IMR-90 (cell line): ENCODE data around the gene CRBN. TPM values are rescaled to one million over a fixed set of nuclear protein-coding genes. Genes with fewer than 3 reads are reported as not detected.
A peak's percentile ranks its signal among the peaks of the same experiment; 100 is the strongest.

Source experiments
- ATAC-seq: fragments of 200-7000 bp; cut with Tn5 transposase; 2 replicates; pipeline ENCODE4 v1.9.1; 2020; ENCODE audit warnings: low read depth, mild to moderate bottlenecking, moderate library complexity
- BruUV-seq: library from RNA; stranded (reverse); fragments of 400-500 nt; replicated peaks from 2 replicates; lab custom pipeline; 2021; lab: Mats Ljungman, UMichigan
- CTCF ChIA-PET: fragments of 300-600 bp; formaldehyde crosslinking; extraction: SDS; loops from one replicate; lab custom pipeline; 2021; ENCODE audit warnings: antibody characterized with exemption; lab: Yijun Ruan, JAX
- POLR2A ChIA-PET: fragments of 300-600 bp; sonication (Branson Sonifier 250); formaldehyde crosslinking; loops from one replicate; lab custom pipeline; 2022; ENCODE audit warnings: antibody characterized with exemption; ENCODE audit not compliant: unreplicated experiment; lab: Charles Lee
- DNase-seq: peaks from one replicate; pipeline ENCODE4 v3.0.0; 2013
- H2AFZ ChIP-seq: replicated peaks from 2 replicates; pipeline ENCODE3; 2013; ENCODE audit warnings: low read length, mild to moderate bottlenecking; ENCODE audit not compliant: poor library complexity
- H2AK5ac ChIP-seq: 2 replicates; pipeline ENCODE4 v1.6.1; 2013; ENCODE audit warnings: low read depth, low read length, inconsistent platforms
- H2AK9ac ChIP-seq: replicated peaks from 2 replicates; pipeline ENCODE3; 2013; ENCODE audit warnings: mild to moderate bottlenecking, low read depth, low read length, moderate library complexity; ENCODE audit not compliant: poor library complexity
- H2BK120ac ChIP-seq: 2 replicates; pipeline ENCODE4 v1.6.1; 2013; ENCODE audit warnings: low read depth, low read length, inconsistent platforms
- H2BK15ac ChIP-seq: 3 replicates; pipeline ENCODE4 v1.6.1; 2013; ENCODE audit warnings: low read depth, low read length, inconsistent platforms
- H2BK20ac ChIP-seq: 2 replicates; pipeline ENCODE4 v1.6.1; 2013; ENCODE audit warnings: low read depth, mild to moderate bottlenecking, inconsistent platforms, low read length, moderate library complexity
- H2BK5ac ChIP-seq: 2 replicates; pipeline ENCODE4 v1.6.1; 2013; ENCODE audit warnings: mild to moderate bottlenecking, low read depth, low read length, inconsistent platforms; ENCODE audit not compliant: poor library complexity, severe bottlenecking
- H3K14ac ChIP-seq: replicated peaks from 2 replicates; pipeline ENCODE4 v1.6.1; 2013; ENCODE audit warnings: low read depth, low read length, inconsistent platforms
- H3K18ac ChIP-seq: 2 replicates; pipeline ENCODE4 v1.6.1; 2013; ENCODE audit warnings: low read depth, low read length, control low read depth
- H3K23ac ChIP-seq: 2 replicates; pipeline ENCODE4 v1.6.1; 2013; ENCODE audit warnings: low read depth, low read length, inconsistent platforms
- H3K27ac ChIP-seq: 2 replicates; pipeline ENCODE4 v1.5.1; 2013; ENCODE audit warnings: mild to moderate bottlenecking, control low read depth, low read length; ENCODE audit not compliant: insufficient read depth
- H3K27me3 ChIP-seq: 2 replicates; pipeline ENCODE4 v1.6.1; 2013; ENCODE audit warnings: low read length; ENCODE audit not compliant: control insufficient read depth, insufficient read depth
- H3K36me3 ChIP-seq: 2 replicates; pipeline ENCODE4 v1.6.1; 2013; ENCODE audit warnings: low read length, mixed read lengths; ENCODE audit not compliant: control insufficient read depth, insufficient read depth
- H3K4ac ChIP-seq: 2 replicates; pipeline ENCODE4 v1.6.1; 2013; ENCODE audit warnings: low read depth, low read length, inconsistent platforms
- H3K4me1 ChIP-seq: 2 replicates; pipeline ENCODE4 v1.6.1; 2013; ENCODE audit warnings: low read length, mixed read lengths; ENCODE audit not compliant: control insufficient read depth, insufficient read depth
- H3K4me2 ChIP-seq: 2 replicates; pipeline ENCODE4 v1.6.1; 2013; ENCODE audit warnings: low read depth, mild to moderate bottlenecking, control low read depth, low read length, moderate library complexity
- H3K4me3 ChIP-seq: 2 replicates; pipeline ENCODE4 v1.5.1; 2013; ENCODE audit warnings: low read depth, mild to moderate bottlenecking, control low read depth, low read length, moderate library complexity; ENCODE audit not compliant: insufficient read depth
- H3K56ac ChIP-seq: 2 replicates; pipeline ENCODE4 v1.6.1; 2013; ENCODE audit warnings: low read length, inconsistent platforms; ENCODE audit not compliant: insufficient read depth; ENCODE audit errors: extremely low read depth
- H3K79me1 ChIP-seq, 2 experiments: 2 replicates each; pipeline ENCODE4 v1.6.1; 2013; ENCODE audit warnings: low read length in 2 of 2, inconsistent platforms in 1 of 2, low read depth in 1 of 2
- H3K9ac ChIP-seq: 2 replicates; pipeline ENCODE4 v1.6.1; 2013; ENCODE audit warnings: low read depth, low read length, control low read depth
- H3K9me1 ChIP-seq: 2 replicates; pipeline ENCODE4 v1.6.1; 2013; ENCODE audit warnings: low read length, inconsistent platforms; ENCODE audit not compliant: insufficient read depth
- H3K9me3 ChIP-seq: 2 replicates; pipeline ENCODE4 v1.6.1; 2013; ENCODE audit warnings: low read length; ENCODE audit not compliant: control insufficient read depth, insufficient read depth
- H4K20me1 ChIP-seq: 2 replicates; pipeline ENCODE4 v1.6.1; 2013; ENCODE audit warnings: low read length, inconsistent platforms; ENCODE audit not compliant: insufficient read depth
- H4K5ac ChIP-seq: 2 replicates; pipeline ENCODE4 v1.6.1; 2013; ENCODE audit warnings: mild to moderate bottlenecking, low read depth, low read length, control low read depth
- H4K8ac ChIP-seq, 2 experiments: 2 replicates each; pipeline ENCODE4 v1.6.1; 2013; ENCODE audit warnings: low read depth in 2 of 2, low read length in 2 of 2, control low read depth in 1 of 2, inconsistent platforms in 1 of 2
- H4K91ac ChIP-seq: 2 replicates; pipeline ENCODE4 v1.6.1; 2013; ENCODE audit warnings: low read depth, low read length, inconsistent platforms; ENCODE audit not compliant: insufficient read depth
- MXI1 ChIP-seq: IDR thresholded peaks from 2 replicates; pipeline ENCODE4 v1.6.1; 2012; ENCODE audit warnings: low read depth, mild to moderate bottlenecking, low read length, moderate library complexity, borderline replicate concordance
- RAD21 ChIP-seq: IDR thresholded peaks from 2 replicates; pipeline ENCODE4 v1.6.1; 2012; ENCODE audit warnings: low read length, improper control_type of control experiment
- RCOR1 ChIP-seq: IDR thresholded peaks from 2 replicates; pipeline ENCODE4 v1.6.1; 2012; ENCODE audit warnings: mild to moderate bottlenecking, low read length, improper control_type of control experiment; ENCODE audit not compliant: insufficient replicate concordance
- WGBS, 2 experiments: methylation state at CpG; one replicate each; pipeline versions ENCODE4 v1.1.5 to v1.1.7; 2013; ENCODE audit warnings: missing lambda C conversion rate in 2 of 2; ENCODE audit not compliant: insufficient read length in 1 of 2; ENCODE audit errors: extremely low coverage in 2 of 2; 5-methylcytosine and 5-hydroxymethylcytosine counted together
- dilution Hi-C: fragments of 300-500 bp; cut with HindIII; formaldehyde crosslinking; loops from one replicate; pipeline ENCODE4 v1.14.3; 2018; ENCODE audit warnings: low sequenced_read_pairs; ENCODE audit not compliant: unreplicated experiment
- in situ Hi-C: fragments of 300-500 bp; cut with MboI; formaldehyde crosslinking; loops from 3 replicates; pipeline ENCODE4 v1.14.3; 2019; ENCODE audit warnings: low sequenced_read_pairs, inconsistent platforms, mixed read lengths
- intact Hi-C: fragments of 100-400 bp; cut with micrococcal nuclease; formaldehyde crosslinking; loops from 2 replicates; pipeline ENCODE4 v1.10.0; 2022
- polyA plus RNA-seq, 3 experiments: library from polyadenylated mRNA; depleted of rRNA; stranded (reverse); fragments of >200 nt; gene quantifications; 2 replicates each; pipeline ENCODE4 v1.2.3, GENCODE V29; 2012; ENCODE audit warnings: low replicate concordance in 1 of 3
- total RNA-seq: library from RNA; depleted of rRNA; stranded (reverse); fragments of >200 nt; gene quantifications from 2 replicates; pipeline ENCODE4 v1.2.3, GENCODE V29; 2012
- TF ChIP-seq, protein P1 (sequence below): fragments of 150-350 bp; IDR thresholded peaks from 2 replicates; pipeline ENCODE4 v1.6.1; 2016; ENCODE audit warnings: low read depth, mild to moderate bottlenecking, low read length, moderate library complexity, borderline replicate concordance

The CRBN gene
- total and polyA plus RNA-seq, 2 of the 4 experiments (the other 2 are of a cell fraction), result 21.8 to 33.9 TPM

GRCh38 chr3:3189102-3189727, 9.7 kb upstream of the CRBN start:
- Histone ChIP-seq H3K9ac (no peak overlapping the region), H3K79me1 (no peaks in the 10 kb centered on the region), H2BK5ac (no peak overlapping the region), H3K18ac (no peak overlapping the region), H3K4ac (no peak overlapping the region), H3K9me1 (no peaks in the 10 kb centered on the region), H3K23ac (no peak overlapping the region), H4K20me1 (no peaks in the 10 kb centered on the region), H4K91ac (no peak overlapping the region), H3K56ac (no peak overlapping the region), H2BK20ac (no peak overlapping the region), H3K9me3 (no peaks in the 10 kb centered on the region), H2AK5ac (no peak overlapping the region), H2BK120ac (no peak overlapping the region), H4K8ac (no peak overlapping the region), H3K4me3 (no peak overlapping the region), H3K14ac (no peak overlapping the region), H3K4me2 (no peak overlapping the region), H3K4me1 (no peaks in the 10 kb centered on the region), H2AK9ac (no peak overlapping the region), H4K5ac (no peak overlapping the region), H3K27ac (no peak overlapping the region), H3K36me3 (no peaks in the 10 kb centered on the region), H2AFZ (no peak overlapping the region), H3K27me3 (no peaks in the 10 kb centered on the region), H2BK15ac (no peak overlapping the region)
- no TSS peak for BruUV-seq
- dilution Hi-C loops (no loop called here), in situ Hi-C loops (no loop called here), intact Hi-C loops (no loop called here)
- no CpG with 5 or more reads among the region's 1 CpG for WGBS, 2 experiments
- TF ChIP-seq MXI1, result no peak
- TF ChIP-seq, protein P1, sequence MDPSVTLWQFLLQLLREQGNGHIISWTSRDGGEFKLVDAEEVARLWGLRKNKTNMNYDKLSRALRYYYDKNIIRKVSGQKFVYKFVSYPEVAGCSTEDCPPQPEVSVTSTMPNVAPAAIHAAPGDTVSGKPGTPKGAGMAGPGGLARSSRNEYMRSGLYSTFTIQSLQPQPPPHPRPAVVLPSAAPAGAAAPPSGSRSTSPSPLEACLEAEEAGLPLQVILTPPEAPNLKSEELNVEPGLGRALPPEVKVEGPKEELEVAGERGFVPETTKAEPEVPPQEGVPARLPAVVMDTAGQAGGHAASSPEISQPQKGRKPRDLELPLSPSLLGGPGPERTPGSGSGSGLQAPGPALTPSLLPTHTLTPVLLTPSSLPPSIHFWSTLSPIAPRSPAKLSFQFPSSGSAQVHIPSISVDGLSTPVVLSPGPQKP, result no peak
- no peak for TF ChIP-seq RAD21
- no peak for TF ChIP-seq RCOR1
- DNase-seq (peak; percentile 19), ATAC-seq (peak; percentile 42; the same call in 1 of the 2 replicates)
- CTCF ChIA-PET, result no interaction called here
- POLR2A ChIA-PET, result no interaction called here
